Lower leg skin (tissue), 3 donors: ENCODE measurements around the gene VAT1L.

Experiments
- POLR2A ChIP-seq, 2 donors: fragments of 450-650 bp; IDR thresholded peaks; one replicate each; pipeline ENCODE4 v1.6.1; 2016 to 2017; ENCODE audit warnings: antibody characterized with exemption in 2 of 2, mild to moderate bottlenecking in 1 of 2, moderate library complexity in 1 of 2
- TF ChIP-seq, protein P1 (sequence below), 3 donors: fragments of 450-650 bp; IDR thresholded peaks; one replicate each; pipeline ENCODE4 v1.5.1; 2016; ENCODE audit warnings: antibody characterized with exemption in 3 of 3, mild to moderate bottlenecking in 3 of 3, moderate library complexity in 2 of 3

DNA sequence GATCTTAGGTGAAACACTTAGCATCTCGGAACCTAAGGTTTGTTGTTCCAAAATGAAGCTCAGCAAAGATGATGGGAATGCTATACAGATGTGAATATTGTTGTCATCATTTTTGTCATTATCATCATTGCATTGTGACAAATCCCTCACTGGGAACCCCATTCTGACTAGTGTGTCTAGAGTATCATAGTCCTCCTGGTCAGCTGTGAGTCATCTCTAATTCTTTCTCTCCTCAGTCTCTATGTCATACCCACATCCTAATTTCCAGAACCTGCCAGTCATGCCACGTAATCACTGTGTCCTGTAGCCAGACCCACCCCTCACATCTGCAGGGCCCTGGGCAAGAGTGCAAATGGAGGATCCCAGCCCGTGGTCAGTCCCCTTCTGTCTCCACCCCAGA, 173.4 kb downstream of the VAT1L start:
- TF ChIP-seq, protein P1, sequence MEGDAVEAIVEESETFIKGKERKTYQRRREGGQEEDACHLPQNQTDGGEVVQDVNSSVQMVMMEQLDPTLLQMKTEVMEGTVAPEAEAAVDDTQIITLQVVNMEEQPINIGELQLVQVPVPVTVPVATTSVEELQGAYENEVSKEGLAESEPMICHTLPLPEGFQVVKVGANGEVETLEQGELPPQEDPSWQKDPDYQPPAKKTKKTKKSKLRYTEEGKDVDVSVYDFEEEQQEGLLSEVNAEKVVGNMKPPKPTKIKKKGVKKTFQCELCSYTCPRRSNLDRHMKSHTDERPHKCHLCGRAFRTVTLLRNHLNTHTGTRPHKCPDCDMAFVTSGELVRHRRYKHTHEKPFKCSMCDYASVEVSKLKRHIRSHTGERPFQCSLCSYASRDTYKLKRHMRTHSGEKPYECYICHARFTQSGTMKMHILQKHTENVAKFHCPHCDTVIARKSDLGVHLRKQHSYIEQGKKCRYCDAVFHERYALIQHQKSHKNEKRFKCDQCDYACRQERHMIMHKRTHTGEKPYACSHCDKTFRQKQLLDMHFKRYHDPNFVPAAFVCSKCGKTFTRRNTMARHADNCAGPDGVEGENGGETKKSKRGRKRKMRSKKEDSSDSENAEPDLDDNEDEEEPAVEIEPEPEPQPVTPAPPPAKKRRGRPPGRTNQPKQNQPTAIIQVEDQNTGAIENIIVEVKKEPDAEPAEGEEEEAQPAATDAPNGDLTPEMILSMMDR (IDR thresholded peaks at IDR 0.05): no peak
- no peak for TF ChIP-seq POLR2A (IDR thresholded peaks at IDR 0.05)
